Progenitor cell of endocrine pancreas (in vitro differentiated cells): ENCODE results near the gene KRAS. TPM values are rescaled to one million over a fixed set of nuclear protein-coding genes. Genes with fewer than 3 reads are reported as not detected.
A peak's percentile ranks its signal among the peaks of the same experiment; 100 is the strongest.

Source experiments
- DNase-seq: peaks from one replicate; pipeline ENCODE4 v3.0.0; 2021; ENCODE audit warnings: low spot score; ENCODE audit not compliant: unreplicated experiment
- H3K27ac Mint-ChIP-seq: 2 replicates; pipeline ENCODE4 v1.8.0; 2021; ENCODE audit warnings: mild to moderate bottlenecking, moderate library complexity, mixed read lengths
- H3K27me3 Mint-ChIP-seq: 2 replicates; pipeline ENCODE4 v1.8.0; 2021; ENCODE audit warnings: mixed read lengths
- H3K36me3 Mint-ChIP-seq: 2 replicates; pipeline ENCODE4 v1.8.0; 2022; ENCODE audit warnings: mixed read lengths; ENCODE audit not compliant: insufficient read depth
- H3K4me1 Mint-ChIP-seq: 2 replicates; pipeline ENCODE4 v1.8.0; 2021; ENCODE audit warnings: low read depth, mixed read lengths
- H3K4me3 Mint-ChIP-seq: 2 replicates; pipeline ENCODE4 v1.8.0; 2021; ENCODE audit warnings: low read depth, mild to moderate bottlenecking, moderate library complexity, mixed read lengths
- H3K9me3 Mint-ChIP-seq: 2 replicates; pipeline ENCODE4 v1.8.0; 2021; ENCODE audit warnings: low read depth, mixed read lengths
- CTCF ChIP-seq: fragments of 200-600 bp; sonication (generic); IDR thresholded peaks from one replicate; pipeline ENCODE4 v1.5.0; 2021; ENCODE audit warnings: antibody characterized with exemption, mild to moderate bottlenecking; ENCODE audit not compliant: unreplicated experiment
- total RNA-seq: library from RNA; stranded (reverse); gene quantifications from 2 replicates; pipeline ENCODE4 v1.2.1, GENCODE V29; 2021

KRAS gene
- total RNA-seq, 1 donor from 2014 or later = 87.7 TPM

GRCh38 chr12:25276199-25276937, 25.6 kb upstream of the KRAS start:
- peaks cover 1% of the 10 kb centered on the region for H3K27me3 Mint-ChIP-seq
- H3K36me3 Mint-ChIP-seq = no peaks in the 10 kb centered on the region
- peak overlapping the region; percentile 2 for H3K27ac Mint-ChIP-seq
- no peak overlapping the region for H3K4me3 Mint-ChIP-seq
- H3K4me1 Mint-ChIP-seq = peaks cover 4% of the 10 kb centered on the region
- DNase-seq = no peak
- TF ChIP-seq CTCF = no peak
- H3K9me3 Mint-ChIP-seq = no peaks in the 10 kb centered on the region

GRCh38 chr12:25271486-25272098, 20.9 kb upstream of the KRAS start:
- TF ChIP-seq CTCF = no peak
- H3K9me3 Mint-ChIP-seq = no peaks in the 10 kb centered on the region
- DNase-seq = no peak
- no peak overlapping the region for H3K27ac Mint-ChIP-seq
- H3K4me3 Mint-ChIP-seq = no peak overlapping the region
- no peaks in the 10 kb centered on the region for H3K36me3 Mint-ChIP-seq
- no peaks in the 10 kb centered on the region for H3K27me3 Mint-ChIP-seq
- peaks cover 2% of the 10 kb centered on the region for H3K4me1 Mint-ChIP-seq

- no peaks in the 10 kb centered on the region for H3K9me3 Mint-ChIP-seq
- no peaks in the 10 kb centered on the region for H3K27me3 Mint-ChIP-seq
- H3K4me3 Mint-ChIP-seq = no peak overlapping the region
- no peak for DNase-seq
- H3K36me3 Mint-ChIP-seq = no peaks in the 10 kb centered on the region
- peaks cover 2% of the 10 kb centered on the region for H3K4me1 Mint-ChIP-seq
- no peak overlapping the region for H3K27ac Mint-ChIP-seq
- no peak for TF ChIP-seq CTCF
These were observed 19.0 kb upstream of the KRAS start for GRCh38 chr12:25269701-25270100.

GRCh38 chr12:25266497-25266896, 15.8 kb upstream of the KRAS start:
- DNase-seq = no peak
- H3K4me1 Mint-ChIP-seq = peaks cover 6% of the 10 kb centered on the region
- no peaks in the 10 kb centered on the region for H3K36me3 Mint-ChIP-seq
- H3K4me3 Mint-ChIP-seq = no peak overlapping the region
- no peaks in the 10 kb centered on the region for H3K9me3 Mint-ChIP-seq
- no peak for TF ChIP-seq CTCF
- H3K27ac Mint-ChIP-seq = no peak overlapping the region
- H3K27me3 Mint-ChIP-seq = peaks cover 7% of the 10 kb centered on the region

GRCh38 chr12:25264862-25265261, 14.1 kb upstream of the KRAS start:
- DNase-seq = no peak
- Mint-ChIP-seq H3K4me1 (peaks cover 6% of the 10 kb centered on the region), H3K36me3 (no peaks in the 10 kb centered on the region), H3K27me3 (peaks cover 7% of the 10 kb centered on the region), H3K4me3 (no peak overlapping the region), H3K9me3 (peaks cover 7% of the 10 kb centered on the region), H3K27ac (no peak overlapping the region)
- TF ChIP-seq CTCF = no peak
